SU-DHL-6 (cell line): ENCODE results near the gene ACAP1.

Experiments
- CTCF ChIP-seq: fragments of 200-600 bp; sonication (generic); IDR thresholded peaks from one replicate; pipeline ENCODE4 v1.5.1; 2017; ENCODE audit warnings: antibody characterized with exemption, mild to moderate bottlenecking, low read length, moderate library complexity; ENCODE audit not compliant: insufficient read depth, poor library complexity, severe bottlenecking
- EZH2phosphoT487 ChIP-seq: fragments of 200-600 bp; sonication (generic), shearing (Covaris generic); conservative IDR thresholded peaks from 2 replicates; pipeline ENCODE4 v1.6.1; 2018; ENCODE audit warnings: mild to moderate bottlenecking, antibody characterized with exemption, low read length, moderate library complexity, mixed read lengths

- no peak for TF ChIP-seq CTCF
- no peak for TF ChIP-seq EZH2phosphoT487
Measured at GRCh38 chr17:7394452-7395191, 58.3 kb downstream of the ACAP1 start, which contains the start of gene PLSCR3.
